ENCODE results near the gene RNF8.

DNA sequence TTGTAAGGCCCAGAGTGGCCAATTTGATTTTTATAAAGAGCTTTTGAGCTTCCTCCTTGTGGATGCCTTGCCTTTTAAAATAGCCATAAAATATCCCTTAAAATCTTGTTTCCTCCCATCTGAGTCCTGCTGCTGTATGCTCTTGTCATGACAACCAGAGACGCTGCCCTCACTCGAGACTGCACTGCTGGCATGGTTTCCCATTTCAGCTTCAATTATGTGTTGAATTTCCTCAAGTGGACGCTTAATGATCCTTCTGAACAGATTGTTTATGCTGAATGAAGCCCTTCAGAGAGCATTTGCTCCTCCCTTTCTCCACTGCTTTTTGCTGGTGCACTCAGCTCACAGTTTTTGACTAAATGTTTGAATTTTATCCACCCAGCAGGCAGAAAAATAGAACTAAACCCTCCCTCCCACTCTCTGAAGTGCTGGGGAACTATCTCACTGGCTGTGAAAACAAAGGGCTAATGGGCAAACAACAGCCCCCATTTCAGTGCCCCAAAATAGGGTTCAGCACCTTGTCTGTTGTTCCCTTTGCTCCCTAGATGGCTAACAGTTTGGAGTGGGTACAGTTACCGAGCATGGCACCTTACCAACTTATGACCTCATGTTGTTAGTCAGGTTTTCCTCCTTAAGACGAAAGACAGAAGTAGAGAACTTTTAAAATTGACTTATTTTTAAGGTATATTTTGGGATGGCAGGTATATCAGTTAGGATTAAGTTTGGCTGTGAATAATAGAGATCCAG, 45.5 kb upstream of the RNF8 start:
- TF ChIP-seq TAF1 (IDR thresholded peaks at IDR 0.05; ENCODE audit: low read depth, low read length) (no peak), POLR2A (IDR thresholded peaks at IDR 0.05; ENCODE audit: low read depth, low read length) (no peak), POLR2AphosphoS5 (IDR thresholded peaks at IDR 0.05; ENCODE audit: low read depth, low read length) (no peak)
